Keratinocyte (primary cell): ENCODE data around the gene LCN10. TPM values are rescaled to one million over a fixed set of nuclear protein-coding genes. Genes with fewer than 3 reads are reported as not detected.

Source experiments
- DNase-seq: peaks from one replicate; pipeline ENCODE4 v3.0.0-alpha.2; 2011; ENCODE audit warnings: low read depth, missing footprints, low spot score
- FAIRE-seq: peaks from 2 replicates; lab custom pipeline; 2011; peaks lifted over from hg19 to GRCh38; lab: Jason Lieb, UNC
- H2AFZ ChIP-seq: 2 replicates; pipeline ENCODE4 v1.6.0; 2012; ENCODE audit warnings: low read length, control low read depth, inconsistent platforms; ENCODE audit not compliant: control insufficient read depth
- H3K27ac ChIP-seq: 2 replicates; pipeline ENCODE4 v1.5.1; 2011; ENCODE audit warnings: low read length; ENCODE audit not compliant: control insufficient read depth, insufficient read depth
- H3K27me3 ChIP-seq: 3 replicates; pipeline ENCODE4 v1.6.0; 2011; ENCODE audit warnings: low read length; ENCODE audit not compliant: control insufficient read depth, insufficient read depth; ENCODE audit errors: extremely low read depth
- H3K36me3 ChIP-seq, 2 experiments: 2 replicates in 1 of 2; 3 replicates in 1 of 2; pipeline ENCODE4 v1.5.1; 2011; ENCODE audit warnings: low read length in 2 of 2, mild to moderate bottlenecking in 1 of 2; ENCODE audit not compliant: control insufficient read depth in 2 of 2, insufficient read depth in 2 of 2; ENCODE audit errors: extremely low read depth in 1 of 2
- H3K4me1 ChIP-seq: 3 replicates; pipeline ENCODE4 v1.5.1; 2011; ENCODE audit warnings: low read length; ENCODE audit not compliant: control insufficient read depth, insufficient read depth; ENCODE audit errors: extremely low read depth
- H3K4me2 ChIP-seq: 3 replicates; pipeline ENCODE4 v1.6.0; 2011; ENCODE audit warnings: low read depth, low read length; ENCODE audit not compliant: control insufficient read depth, insufficient read depth; ENCODE audit errors: extremely low read depth
- H3K4me3 ChIP-seq, 3 experiments: fragments of 200-600 bp in 1 of 3; sonication (generic) in 1 of 3; 2 replicates in 2 of 3; 3 replicates in 1 of 3; pipeline ENCODE4 v1.5.1; 2011 to 2016; ENCODE audit warnings: low read length in 3 of 3, mild to moderate bottlenecking in 3 of 3, control low read depth in 2 of 3, inconsistent platforms in 1 of 3, low read depth in 1 of 3, mixed read lengths in 1 of 3, mixed run types in 1 of 3, moderate library complexity in 1 of 3; ENCODE audit not compliant: control insufficient read depth in 2 of 3, insufficient read depth in 2 of 3; ENCODE audit errors: extremely low read depth in 1 of 3
- H3K79me2 ChIP-seq: 2 replicates; pipeline ENCODE4 v1.6.0; 2012; ENCODE audit warnings: low read length; ENCODE audit not compliant: control insufficient read depth, insufficient read depth
- H3K9ac ChIP-seq: 3 replicates; pipeline ENCODE4 v1.6.0; 2011; ENCODE audit warnings: low read length; ENCODE audit not compliant: control insufficient read depth, insufficient read depth; ENCODE audit errors: extremely low read depth
- H3K9me1 ChIP-seq: 3 replicates; pipeline ENCODE4 v1.6.0; 2011; ENCODE audit warnings: low read length; ENCODE audit not compliant: control insufficient read depth, insufficient read depth; ENCODE audit errors: extremely low read depth
- H3K9me3 ChIP-seq: 2 replicates; pipeline ENCODE4 v1.5.1; 2012; ENCODE audit warnings: low read depth, low read length; ENCODE audit not compliant: control insufficient read depth
- H4K20me1 ChIP-seq: 3 replicates; pipeline ENCODE4 v1.6.0; 2011; ENCODE audit warnings: low read length; ENCODE audit not compliant: control insufficient read depth, insufficient read depth; ENCODE audit errors: extremely low read depth
- EZH2 ChIP-seq: IDR thresholded peaks from one replicate; pipeline ENCODE4 v1.6.1; 2012; ENCODE audit warnings: inconsistent platforms, mild to moderate bottlenecking, low read length, moderate library complexity
- dilution Hi-C: fragments of 300-500 bp; cut with MboI; formaldehyde crosslinking; loops from one replicate; pipeline ENCODE4 v1.7.0; 2020; ENCODE audit warnings: low sequenced_read_pairs; ENCODE audit not compliant: extremely low pct_ligation_motif_present
- polyA plus RNA-seq, 5 experiments: library from polyadenylated mRNA; depleted of rRNA in 3 of 5; stranded (reverse) in 3 of 5; stranded (forward) in 1 of 5; unstranded in 1 of 5; fragments of >200 nt; gene quantifications; 1 replicate in 1 of 5; 2 replicates in 3 of 5; 3 replicates in 1 of 5; pipeline versions ENCODE4 v1.2.1 to v1.2.3, GENCODE V29; 2011 to 2012; ENCODE audit warnings: missing spikeins in 2 of 5, low read depth in 1 of 5, low replicate concordance in 1 of 5
- TF ChIP-seq, protein P1 (sequence below), 3 experiments: IDR thresholded peaks in 1 of 3; conservative IDR thresholded peaks in 1 of 3; optimal IDR thresholded peaks in 1 of 3; 2 replicates in 2 of 3; 3 replicates in 1 of 3; pipeline versions ENCODE3 to v1.5.1; 2011; ENCODE audit warnings: low read length in 3 of 3, mild to moderate bottlenecking in 3 of 3, moderate library complexity in 2 of 3, control low read depth in 1 of 3, inconsistent platforms in 1 of 3; ENCODE audit not compliant: insufficient read depth in 2 of 3; ENCODE audit errors: extremely low read depth in 1 of 3

The LCN10 gene
- polyA plus RNA-seq, 1 donor (not counting 4 experiments of a cell fraction or from before 2014, with no cell fraction given): not detected

DNA sequence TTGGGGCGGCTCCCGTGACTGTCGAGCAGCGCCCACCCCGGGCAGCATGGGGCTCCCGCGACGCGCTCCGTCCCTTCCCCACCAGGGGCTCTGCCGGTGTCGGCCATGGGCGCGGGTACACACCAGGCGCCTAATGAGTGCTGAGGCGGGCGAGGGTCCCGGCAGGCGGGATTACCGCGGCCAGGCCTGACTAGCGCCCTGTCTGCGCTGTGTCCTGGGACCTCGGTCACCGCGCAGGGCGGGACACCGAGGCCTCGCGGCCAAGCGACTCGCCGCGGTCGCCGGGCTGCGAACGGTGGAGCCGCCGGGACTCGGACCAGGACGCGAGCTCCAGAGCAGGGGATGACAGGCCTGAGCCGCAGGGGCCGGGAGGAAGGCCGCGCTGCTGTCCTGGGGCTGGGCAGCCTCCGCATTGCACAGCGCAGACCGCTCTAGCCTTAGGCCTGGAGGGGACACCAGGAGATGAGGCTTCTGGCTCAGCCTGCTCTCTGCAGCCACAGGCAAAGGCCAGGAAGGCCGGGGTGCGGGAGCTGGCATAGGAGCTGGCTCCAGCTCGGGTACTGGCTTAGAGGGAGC is 14.1 kb downstream of the LCN10 start:
- H3K27me3 ChIP-seq: no peaks in the 10 kb centered on the region
- H3K79me2 ChIP-seq: peaks cover 43% of the 10 kb centered on the region
- peaks cover 25% of the 10 kb centered on the region for H3K4me1 ChIP-seq
- FAIRE-seq (no peak), DNase-seq (no peak)
- peak overlapping the region; percentile 81 for H2AFZ ChIP-seq
- H4K20me1 ChIP-seq: peaks cover 31% of the 10 kb centered on the region
- peak overlapping the region; percentile 93 for H3K4me2 ChIP-seq
- H3K9me3 ChIP-seq: no peaks in the 10 kb centered on the region
- dilution Hi-C loops: no loop called here
- no peaks in the 10 kb centered on the region for H3K9me1 ChIP-seq
- TF ChIP-seq, protein P1, sequence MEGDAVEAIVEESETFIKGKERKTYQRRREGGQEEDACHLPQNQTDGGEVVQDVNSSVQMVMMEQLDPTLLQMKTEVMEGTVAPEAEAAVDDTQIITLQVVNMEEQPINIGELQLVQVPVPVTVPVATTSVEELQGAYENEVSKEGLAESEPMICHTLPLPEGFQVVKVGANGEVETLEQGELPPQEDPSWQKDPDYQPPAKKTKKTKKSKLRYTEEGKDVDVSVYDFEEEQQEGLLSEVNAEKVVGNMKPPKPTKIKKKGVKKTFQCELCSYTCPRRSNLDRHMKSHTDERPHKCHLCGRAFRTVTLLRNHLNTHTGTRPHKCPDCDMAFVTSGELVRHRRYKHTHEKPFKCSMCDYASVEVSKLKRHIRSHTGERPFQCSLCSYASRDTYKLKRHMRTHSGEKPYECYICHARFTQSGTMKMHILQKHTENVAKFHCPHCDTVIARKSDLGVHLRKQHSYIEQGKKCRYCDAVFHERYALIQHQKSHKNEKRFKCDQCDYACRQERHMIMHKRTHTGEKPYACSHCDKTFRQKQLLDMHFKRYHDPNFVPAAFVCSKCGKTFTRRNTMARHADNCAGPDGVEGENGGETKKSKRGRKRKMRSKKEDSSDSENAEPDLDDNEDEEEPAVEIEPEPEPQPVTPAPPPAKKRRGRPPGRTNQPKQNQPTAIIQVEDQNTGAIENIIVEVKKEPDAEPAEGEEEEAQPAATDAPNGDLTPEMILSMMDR (optimal IDR thresholded peaks at IDR 0.05 in 1 of 3, IDR thresholded peaks at IDR 0.05 in 1 of 3, conservative IDR thresholded peaks at IDR 0.05 in 1 of 3; ENCODE audit: extremely low read depth in 1 of 3, insufficient read depth in 2 of 3, low read length in 3 of 3): no peak
- no peak for TF ChIP-seq EZH2
- H3K27ac ChIP-seq: peak overlapping the region; percentile 56
- peak overlapping the region; percentile 65 to 97 (median 81) for H3K4me3 ChIP-seq
- peaks cover 24% of the 10 kb centered on the region in 2 experiments for H3K36me3 ChIP-seq
- peak overlapping the region; percentile 90 for H3K9ac ChIP-seq

DNA sequence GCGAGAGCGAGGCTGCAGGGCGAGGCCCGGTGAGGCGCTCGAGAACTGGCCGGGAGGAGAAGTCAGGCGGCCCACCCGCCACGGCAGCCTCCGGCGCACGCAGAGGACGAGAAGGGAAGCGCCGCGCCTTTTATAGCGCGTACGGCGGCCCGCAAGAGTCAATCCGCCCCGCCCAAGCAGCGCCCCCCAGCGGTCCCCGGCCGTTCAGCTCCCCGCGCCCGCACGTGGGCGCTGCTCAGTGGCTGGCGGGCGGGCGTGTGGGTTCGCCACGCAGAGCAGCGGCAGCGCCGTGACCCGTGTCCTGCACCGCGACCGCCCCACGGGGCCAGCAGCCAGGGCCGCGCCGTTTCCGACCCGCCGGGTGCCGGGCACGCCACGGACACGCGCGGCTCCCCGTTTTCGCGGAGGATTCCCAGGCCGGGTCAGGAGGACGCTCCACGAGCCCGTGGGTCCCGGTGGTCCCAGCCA is 14.6 kb downstream of the LCN10 start:
- peak overlapping the region; percentile 81 for H2AFZ ChIP-seq
- dilution Hi-C loops: no loop called here

More for the DNA sequence above, 14.6 kb downstream of the LCN10 start:
- no peak for TF ChIP-seq EZH2
- TF ChIP-seq, protein P1 (optimal IDR thresholded peaks at IDR 0.05 in 1 of 3, IDR thresholded peaks at IDR 0.05 in 1 of 3, conservative IDR thresholded peaks at IDR 0.05 in 1 of 3; ENCODE audit: extremely low read depth in 1 of 3, insufficient read depth in 2 of 3, low read length in 3 of 3): peak in 2 of 3 experiments; percentile 60 to 94
- Histone ChIP-seq H3K9ac (peak overlapping the region; percentile 90), H3K4me3 (peak overlapping the region; percentile 65 to 97 (median 87)), H3K4me2 (peak overlapping the region; percentile 93), H3K4me1 (peaks cover 25% of the 10 kb centered on the region), H4K20me1 (peaks cover 34% of the 10 kb centered on the region), H3K9me3 (no peaks in the 10 kb centered on the region), H3K27me3 (no peaks in the 10 kb centered on the region), H3K36me3 (peaks cover 25 to 26% of the 10 kb centered on the region in 2 experiments), H3K27ac (peak overlapping the region; percentile 67), H3K9me1 (no peaks in the 10 kb centered on the region), H3K79me2 (peaks cover 43% of the 10 kb centered on the region)
- FAIRE-seq: no peak
- DNase-seq: peak; percentile 60
